Common myeloid progenitor, CD34-positive (primary cell): Measurements from ENCODE around the gene PDX1.

Experiments
- CTCF ChIA-PET: fragments of 350-600 bp; sonication (Branson Sonifier 250); formaldehyde crosslinking; loops from one replicate; lab custom pipeline; 2021; ENCODE audit warnings: antibody characterized with exemption; lab: Charles Lee
- POLR2A ChIA-PET: fragments of 350-600 bp; sonication (Branson Sonifier 250); formaldehyde crosslinking; loops from one replicate; lab custom pipeline; 2021; ENCODE audit warnings: antibody characterized with exemption; lab: Charles Lee
- DNase-seq, 3 donors: peaks; one replicate each; pipeline versions ENCODE4 v3.0.0 to v3.0.0-alpha.2; 2013
- H3K27ac ChIP-seq, 2 experiments: 1 replicate in 1 of 2; 2 replicates in 1 of 2; pipeline ENCODE4 v1.7.0; 2013; ENCODE audit warnings: inconsistent platforms in 2 of 2, low read length in 2 of 2, mild to moderate bottlenecking in 2 of 2, low read depth in 1 of 2, moderate library complexity in 1 of 2; ENCODE audit not compliant: severe bottlenecking in 2 of 2, insufficient read depth in 1 of 2, poor library complexity in 1 of 2
- H3K27me3 ChIP-seq, 5 experiments: replicated peaks in 2 of 5; 1 replicate in 3 of 5; 2 replicates in 2 of 5; pipeline versions ENCODE4 v1.6.1 to v1.7.0; 2013; ENCODE audit warnings: low read length in 4 of 5, mild to moderate bottlenecking in 2 of 5, moderate library complexity in 2 of 5, inconsistent platforms in 1 of 5; ENCODE audit not compliant: insufficient read depth in 5 of 5, control insufficient read depth in 4 of 5
- H3K36me3 ChIP-seq, 4 experiments: 1 replicate in 2 of 4; 2 replicates in 2 of 4; pipeline versions ENCODE4 v1.6.1 to v1.7.0; 2013; ENCODE audit warnings: low read length in 3 of 4, control low read depth in 1 of 4, mild to moderate bottlenecking in 1 of 4; ENCODE audit not compliant: control insufficient read depth in 4 of 4, insufficient read depth in 4 of 4
- H3K4me1 ChIP-seq, 4 experiments: 1 replicate in 3 of 4; 2 replicates in 1 of 4; pipeline versions ENCODE4 v1.6.1 to v1.7.1; 2013; ENCODE audit warnings: low read length in 3 of 4, mild to moderate bottlenecking in 3 of 4, control low read depth in 1 of 4, inconsistent platforms in 1 of 4, moderate library complexity in 1 of 4; ENCODE audit not compliant: control insufficient read depth in 4 of 4, insufficient read depth in 4 of 4; ENCODE audit errors: control extremely low read depth in 1 of 4
- H3K4me3 ChIP-seq, 7 experiments: 1 replicate in 4 of 7; 2 replicates in 3 of 7; pipeline versions ENCODE4 v1.5.1 to v1.7.0; 2013; ENCODE audit warnings: mild to moderate bottlenecking in 7 of 7, low read length in 6 of 7, moderate library complexity in 6 of 7, inconsistent platforms in 2 of 7, low read depth in 2 of 7, control low read depth in 1 of 7; ENCODE audit not compliant: insufficient read depth in 4 of 7, control insufficient read depth in 1 of 7; ENCODE audit errors: extremely low read depth in 1 of 7
- H3K9me3 ChIP-seq, 5 experiments: 1 replicate in 4 of 5; 2 replicates in 1 of 5; pipeline versions ENCODE4 v1.6.1 to v1.7.1; 2013; ENCODE audit warnings: low read length in 4 of 5, mild to moderate bottlenecking in 2 of 5, inconsistent platforms in 1 of 5, low read depth in 1 of 5, moderate library complexity in 1 of 5; ENCODE audit not compliant: control insufficient read depth in 4 of 5, insufficient read depth in 2 of 5; ENCODE audit errors: control extremely low read depth in 1 of 5
- WGBS: methylation state at CpG from one replicate; pipeline ENCODE4 v1.1.5; 2013; ENCODE audit not compliant: insufficient coverage; 5-methylcytosine and 5-hydroxymethylcytosine counted together

Gene PDX1

GRCh38 chr13:27909378-27909777, 10.4 kb upstream of the PDX1 start:
- 59% methylated on average over 2 of the region's 4 CpGs for WGBS
- Histone ChIP-seq H3K9me3 (no peaks in the 10 kb centered on the region), H3K27me3 (peaks cover 24 to 98% (median 28%) of the 10 kb centered on the region in 5 experiments), H3K36me3 (no peaks in the 10 kb centered on the region), H3K27ac (no peak overlapping the region), H3K4me1 (no peaks in the 10 kb centered on the region), H3K4me3 (no peak overlapping the region)
- ChIA-PET CTCF (interaction anchor here (0.6 kb wide), 1 partner anchor 373 kb away, joined by 6 read pairs; no protein-coding TSS in a partner anchor), POLR2A (no interaction called here)
- DNase-seq, result no peak

- H3K4me3 ChIP-seq, result no peak overlapping the region
- H3K27ac ChIP-seq, result no peak overlapping the region
- H3K9me3 ChIP-seq, result no peaks in the 10 kb centered on the region
- WGBS, result no CpG with 5 or more reads among the region's 2 CpGs
- no peaks in the 10 kb centered on the region for H3K36me3 ChIP-seq
- no peak for DNase-seq
- ChIA-PET POLR2A (no interaction called here), CTCF (interaction anchor here (1.4 kb wide), 2 partner anchors 42 to 47 kb away, joined by 3 to 5 read pairs; no protein-coding TSS in a partner anchor)
- H3K27me3 ChIP-seq, result peaks cover 32 to 98% (median 33%) of the 10 kb centered on the region in 5 experiments
- H3K4me1 ChIP-seq, result no peaks in the 10 kb centered on the region
Measured at GRCh38 chr13:27911521-27911920, 8.3 kb upstream of the PDX1 start.

GRCh38 chr13:27913160-27913559, 6.6 kb upstream of the PDX1 start:
- ChIA-PET POLR2A (no interaction called here), CTCF (no interaction called here)
- DNase-seq, result no peak
- no CpG with 5 or more reads among the region's 1 CpG for WGBS
- Histone ChIP-seq H3K4me1 (peaks cover 0 to 4% (median 1%) of the 10 kb centered on the region in 4 experiments), H3K27me3 (peaks cover 27 to 98% (median 40%) of the 10 kb centered on the region in 5 experiments), H3K4me3 (no peak overlapping the region), H3K27ac (no peak overlapping the region), H3K36me3 (no peaks in the 10 kb centered on the region), H3K9me3 (no peaks in the 10 kb centered on the region)

- CTCF ChIA-PET, result interaction anchor here (0.5 to 1.5 kb wide), 8 partner anchors 12 to 554 kb away, joined by 3 to 9 read pairs (median 4); no protein-coding TSS in a partner anchor
- no peak overlapping the region for H3K4me3 ChIP-seq
- H3K4me1 ChIP-seq, result peaks cover 0 to 12% (median 11%) of the 10 kb centered on the region in 4 experiments
- no peaks in the 10 kb centered on the region for H3K9me3 ChIP-seq
- H3K27ac ChIP-seq, result no peak overlapping the region
- 46% methylated on average over 10 of the region's 10 CpGs for WGBS
- no peak for DNase-seq
- peaks cover 26 to 98% (median 52%) of the 10 kb centered on the region in 5 experiments for H3K27me3 ChIP-seq
- H3K36me3 ChIP-seq, result no peaks in the 10 kb centered on the region
- POLR2A ChIA-PET, result no interaction called here
Measured at GRCh38 chr13:27915301-27916207, 4.2 kb upstream of the PDX1 start.

GRCh38 chr13:27917121-27917947, 2.5 kb upstream of the PDX1 start:
- Histone ChIP-seq H3K4me1 (peaks cover 0 to 27% (median 23%) of the 10 kb centered on the region in 4 experiments), H3K27me3 (peaks cover 21 to 100% (median 67%) of the 10 kb centered on the region in 5 experiments), H3K9me3 (no peaks in the 10 kb centered on the region), H3K36me3 (no peaks in the 10 kb centered on the region), H3K4me3 (no peak overlapping the region), H3K27ac (no peak overlapping the region)
- CTCF ChIA-PET, result interaction anchor here (1.1 kb wide), 1 partner anchor 41 kb away, joined by 3 read pairs; no protein-coding TSS in a partner anchor
- POLR2A ChIA-PET, result no interaction called here
- DNase-seq, result peak in 1 of 3 donors; percentile 22
- 3% methylated on average over 23 of the region's 48 CpGs for WGBS

- WGBS, result 9% methylated on average over 40 of the region's 46 CpGs
- Histone ChIP-seq H3K9me3 (no peaks in the 10 kb centered on the region), H3K4me1 (peaks cover 0 to 28% (median 23%) of the 10 kb centered on the region in 4 experiments), H3K27ac (no peak overlapping the region), H3K27me3 (peaks cover 26 to 100% (median 76%) of the 10 kb centered on the region in 5 experiments), H3K36me3 (no peaks in the 10 kb centered on the region), H3K4me3 (no peak overlapping the region)
- peak in 1 of 3 donors; percentile 26 for DNase-seq
- ChIA-PET POLR2A (no interaction called here), CTCF (interaction anchor here (1.1 to 3.5 kb wide), 2 partner anchors 36 to 40 kb away, joined by 3 to 17 read pairs; no protein-coding TSS in a partner anchor)
Measured at GRCh38 chr13:27918041-27918917, 1.5 kb upstream of the PDX1 start.
